ENCODE measurements around the gene GAPDH. TPM values are rescaled to one million over a fixed set of nuclear protein-coding genes. Genes with fewer than 3 reads are reported as not detected.
"Not testable (repeated sequence)": the region's sequence is repeated elsewhere in the genome, so short reads cannot be mapped to it uniquely, and the experiment has no call there.

Gene GAPDH
- total RNA-seq, 2 donors from 2014 or later: 4,687 to 5,410 TPM

DNA sequence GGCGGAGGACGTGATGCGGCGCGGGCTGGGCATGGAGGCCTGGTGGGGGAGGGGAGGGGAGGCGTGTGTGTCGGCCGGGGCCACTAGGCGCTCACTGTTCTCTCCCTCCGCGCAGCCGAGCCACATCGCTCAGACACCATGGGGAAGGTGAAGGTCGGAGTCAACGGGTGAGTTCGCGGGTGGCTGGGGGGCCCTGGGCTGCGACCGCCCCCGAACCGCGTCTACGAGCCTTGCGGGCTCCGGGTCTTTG is 303 bp downstream of the GAPDH start:
- H3K36me3 Mint-ChIP-seq: peaks cover 28% of the 10 kb centered on the region
- H3K4me3 Mint-ChIP-seq: peak overlapping the region; percentile 97
- no peaks in the 10 kb centered on the region for H3K27me3 Mint-ChIP-seq
- H3K27ac Mint-ChIP-seq: peak overlapping the region; percentile 99 to 100
- no peaks in the 10 kb centered on the region for H3K9me3 Mint-ChIP-seq
- DNase-seq (ENCODE audit: low spot score): no peak
- H3K4me1 Mint-ChIP-seq (ENCODE audit: low read depth in 2 of 2): peaks cover 47 to 57% of the 10 kb centered on the region in 2 donors
- ATAC-seq: no peak

DNA sequence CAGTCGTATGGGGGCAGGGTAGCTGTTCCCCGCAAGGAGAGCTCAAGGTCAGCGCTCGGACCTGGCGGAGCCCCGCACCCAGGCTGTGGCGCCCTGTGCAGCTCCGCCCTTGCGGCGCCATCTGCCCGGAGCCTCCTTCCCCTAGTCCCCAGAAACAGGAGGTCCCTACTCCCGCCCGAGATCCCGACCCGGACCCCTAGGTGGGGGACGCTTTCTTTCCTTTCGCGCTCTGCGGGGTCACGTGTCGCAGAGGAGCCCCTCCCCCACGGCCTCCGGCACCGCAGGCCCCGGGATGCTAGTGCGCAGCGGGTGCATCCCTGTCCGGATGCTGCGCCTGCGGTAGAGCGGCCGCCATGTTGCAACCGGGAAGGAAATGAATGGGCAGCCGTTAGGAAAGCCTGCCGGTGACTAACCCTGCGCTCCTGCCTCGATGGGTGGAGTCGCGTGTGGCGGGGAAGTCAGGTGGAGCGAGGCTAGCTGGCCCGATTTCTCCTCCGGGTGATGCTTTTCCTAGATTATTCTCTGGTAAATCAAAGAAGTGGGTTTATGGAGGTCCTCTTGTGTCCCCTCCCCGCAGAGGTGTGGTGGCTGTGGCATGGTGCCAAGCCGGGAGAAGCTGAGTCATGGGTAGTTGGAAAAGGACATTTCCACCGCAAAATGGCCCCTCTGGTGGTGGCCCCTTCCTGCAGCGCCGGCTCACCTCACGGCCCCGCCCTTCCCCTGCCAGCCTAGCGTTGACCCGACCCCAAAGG is 804 bp downstream of the GAPDH start:
- Mint-ChIP-seq H3K4me3 (peak overlapping the region; percentile 97), H3K27me3 (no peaks in the 10 kb centered on the region), H3K36me3 (peaks cover 23% of the 10 kb centered on the region), H3K27ac (peak overlapping the region; percentile 99 to 100), H3K9me3 (no peaks in the 10 kb centered on the region), H3K4me1 (ENCODE audit: low read depth in 2 of 2) (peaks cover 52 to 61% of the 10 kb centered on the region in 2 donors)
- ATAC-seq (peak; percentile 51 to 69), DNase-seq (ENCODE audit: low spot score) (peak; percentile 92)

DNA sequence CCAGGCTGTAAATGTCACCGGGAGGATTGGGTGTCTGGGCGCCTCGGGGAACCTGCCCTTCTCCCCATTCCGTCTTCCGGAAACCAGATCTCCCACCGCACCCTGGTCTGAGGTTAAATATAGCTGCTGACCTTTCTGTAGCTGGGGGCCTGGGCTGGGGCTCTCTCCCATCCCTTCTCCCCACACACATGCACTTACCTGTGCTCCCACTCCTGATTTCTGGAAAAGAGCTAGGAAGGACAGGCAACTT is 1.3 kb downstream of the GAPDH start:
- no peak for ATAC-seq

DNA sequence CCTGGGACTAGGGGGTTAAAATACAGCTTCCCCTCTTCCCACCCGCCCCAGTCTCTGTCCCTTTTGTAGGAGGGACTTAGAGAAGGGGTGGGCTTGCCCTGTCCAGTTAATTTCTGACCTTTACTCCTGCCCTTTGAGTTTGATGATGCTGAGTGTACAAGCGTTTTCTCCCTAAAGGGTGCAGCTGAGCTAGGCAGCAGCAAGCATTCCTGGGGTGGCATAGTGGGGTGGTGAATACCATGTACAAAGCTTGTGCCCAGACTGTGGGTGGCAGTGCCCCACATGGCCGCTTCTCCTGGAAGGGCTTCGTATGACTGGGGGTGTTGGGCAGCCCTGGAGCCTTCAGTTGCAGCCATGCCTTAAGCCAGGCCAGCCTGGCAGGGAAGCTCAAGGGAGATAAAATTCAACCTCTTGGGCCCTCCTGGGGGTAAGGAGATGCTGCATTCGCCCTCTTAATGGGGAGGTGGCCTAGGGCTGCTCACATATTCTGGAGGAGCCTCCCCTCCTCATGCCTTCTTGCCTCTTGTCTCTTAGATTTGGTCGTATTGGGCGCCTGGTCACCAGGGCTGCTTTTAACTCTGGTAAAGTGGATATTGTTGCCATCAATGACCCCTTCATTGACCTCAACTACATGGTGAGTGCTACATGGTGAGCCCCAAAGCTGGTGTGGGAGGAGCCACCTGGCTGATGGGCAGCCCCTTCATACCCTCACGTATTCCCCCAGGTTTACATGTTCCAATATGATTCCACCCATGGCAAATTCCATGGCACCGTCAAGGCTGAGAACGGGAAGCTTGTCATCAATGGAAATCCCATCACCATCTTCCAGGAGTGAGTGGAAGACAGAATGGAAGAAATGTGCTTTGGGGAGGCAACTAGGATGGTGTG is 1.9 kb downstream of the GAPDH start:
- Mint-ChIP-seq H3K27ac (peak overlapping the region; percentile 99 to 100), H3K4me3 (peak overlapping the region; percentile 97), H3K27me3 (no peaks in the 10 kb centered on the region), H3K9me3 (no peaks in the 10 kb centered on the region), H3K4me1 (ENCODE audit: low read depth in 2 of 2) (peaks cover 51 to 57% of the 10 kb centered on the region in 2 donors), H3K36me3 (peaks cover 12% of the 10 kb centered on the region)
- ATAC-seq (no peak), DNase-seq (ENCODE audit: low spot score) (no peak)

More for the DNA sequence above, 1.3 kb downstream of the GAPDH start:
- peak overlapping the region; percentile 97 for H3K4me3 Mint-ChIP-seq
- H3K36me3 Mint-ChIP-seq: peaks cover 18% of the 10 kb centered on the region
- H3K27me3 Mint-ChIP-seq: no peaks in the 10 kb centered on the region
- H3K4me1 Mint-ChIP-seq (ENCODE audit: low read depth in 2 of 2): peaks cover 51 to 60% of the 10 kb centered on the region in 2 donors
- DNase-seq (ENCODE audit: low spot score): no peak
- peak overlapping the region; percentile 99 to 100 for H3K27ac Mint-ChIP-seq
- H3K9me3 Mint-ChIP-seq: no peaks in the 10 kb centered on the region

DNA sequence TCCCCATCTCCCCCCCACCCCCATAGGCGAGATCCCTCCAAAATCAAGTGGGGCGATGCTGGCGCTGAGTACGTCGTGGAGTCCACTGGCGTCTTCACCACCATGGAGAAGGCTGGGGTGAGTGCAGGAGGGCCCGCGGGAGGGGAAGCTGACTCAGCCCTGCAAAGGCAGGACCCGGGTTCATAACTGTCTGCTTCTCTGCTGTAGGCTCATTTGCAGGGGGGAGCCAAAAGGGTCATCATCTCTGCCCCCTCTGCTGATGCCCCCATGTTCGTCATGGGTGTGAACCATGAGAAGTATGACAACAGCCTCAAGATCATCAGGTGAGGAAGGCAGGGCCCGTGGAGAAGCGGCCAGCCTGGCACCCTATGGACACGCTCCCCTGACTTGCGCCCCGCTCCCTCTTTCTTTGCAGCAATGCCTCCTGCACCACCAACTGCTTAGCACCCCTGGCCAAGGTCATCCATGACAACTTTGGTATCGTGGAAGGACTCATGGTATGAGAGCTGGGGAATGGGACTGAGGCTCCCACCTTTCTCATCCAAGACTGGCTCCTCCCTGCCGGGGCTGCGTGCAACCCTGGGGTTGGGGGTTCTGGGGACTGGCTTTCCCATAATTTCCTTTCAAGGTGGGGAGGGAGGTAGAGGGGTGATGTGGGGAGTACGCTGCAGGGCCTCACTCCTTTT is 2.7 kb downstream of the GAPDH start:
- no peaks in the 10 kb centered on the region for H3K9me3 Mint-ChIP-seq
- H3K36me3 Mint-ChIP-seq: peaks cover 12% of the 10 kb centered on the region
- H3K27ac Mint-ChIP-seq: peak overlapping the region; percentile 99 to 100
- H3K4me3 Mint-ChIP-seq: peak overlapping the region; percentile 97
- H3K27me3 Mint-ChIP-seq: no peaks in the 10 kb centered on the region
- no peak for ATAC-seq
- DNase-seq (ENCODE audit: low spot score): no peak
- H3K4me1 Mint-ChIP-seq (ENCODE audit: low read depth in 2 of 2): peaks cover 50 to 53% of the 10 kb centered on the region in 2 donors

DNA sequence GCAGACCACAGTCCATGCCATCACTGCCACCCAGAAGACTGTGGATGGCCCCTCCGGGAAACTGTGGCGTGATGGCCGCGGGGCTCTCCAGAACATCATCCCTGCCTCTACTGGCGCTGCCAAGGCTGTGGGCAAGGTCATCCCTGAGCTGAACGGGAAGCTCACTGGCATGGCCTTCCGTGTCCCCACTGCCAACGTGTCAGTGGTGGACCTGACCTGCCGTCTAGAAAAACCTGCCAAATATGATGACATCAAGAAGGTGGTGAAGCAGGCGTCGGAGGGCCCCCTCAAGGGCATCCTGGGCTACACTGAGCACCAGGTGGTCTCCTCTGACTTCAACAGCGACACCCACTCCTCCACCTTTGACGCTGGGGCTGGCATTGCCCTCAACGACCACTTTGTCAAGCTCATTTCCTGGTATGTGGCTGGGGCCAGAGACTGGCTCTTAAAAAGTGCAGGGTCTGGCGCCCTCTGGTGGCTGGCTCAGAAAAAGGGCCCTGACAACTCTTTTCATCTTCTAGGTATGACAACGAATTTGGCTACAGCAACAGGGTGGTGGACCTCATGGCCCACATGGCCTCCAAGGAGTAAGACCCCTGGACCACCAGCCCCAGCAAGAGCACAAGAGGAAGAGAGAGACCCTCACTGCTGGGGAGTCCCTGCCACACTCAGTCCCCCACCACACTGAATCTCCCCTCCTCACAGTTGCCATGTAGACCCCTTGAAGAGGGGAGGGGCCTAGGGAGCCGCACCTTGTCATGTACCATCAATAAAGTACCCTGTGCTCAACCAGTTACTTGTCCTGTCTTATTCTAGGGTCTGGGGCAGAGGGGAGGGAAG is 3.5 kb downstream of the GAPDH start:
- peak; percentile 81 for DNase-seq (ENCODE audit: low spot score)
- Mint-ChIP-seq H3K27ac (peak overlapping the region; percentile 89 to 100), H3K36me3 (peaks cover 12% of the 10 kb centered on the region), H3K4me3 (peak overlapping the region; percentile 97), H3K4me1 (ENCODE audit: low read depth in 2 of 2) (peaks cover 46 to 47% of the 10 kb centered on the region in 2 donors)
- not testable (repeated sequence) for ATAC-seq, H3K27me3 Mint-ChIP-seq, H3K9me3 Mint-ChIP-seq

DNA sequence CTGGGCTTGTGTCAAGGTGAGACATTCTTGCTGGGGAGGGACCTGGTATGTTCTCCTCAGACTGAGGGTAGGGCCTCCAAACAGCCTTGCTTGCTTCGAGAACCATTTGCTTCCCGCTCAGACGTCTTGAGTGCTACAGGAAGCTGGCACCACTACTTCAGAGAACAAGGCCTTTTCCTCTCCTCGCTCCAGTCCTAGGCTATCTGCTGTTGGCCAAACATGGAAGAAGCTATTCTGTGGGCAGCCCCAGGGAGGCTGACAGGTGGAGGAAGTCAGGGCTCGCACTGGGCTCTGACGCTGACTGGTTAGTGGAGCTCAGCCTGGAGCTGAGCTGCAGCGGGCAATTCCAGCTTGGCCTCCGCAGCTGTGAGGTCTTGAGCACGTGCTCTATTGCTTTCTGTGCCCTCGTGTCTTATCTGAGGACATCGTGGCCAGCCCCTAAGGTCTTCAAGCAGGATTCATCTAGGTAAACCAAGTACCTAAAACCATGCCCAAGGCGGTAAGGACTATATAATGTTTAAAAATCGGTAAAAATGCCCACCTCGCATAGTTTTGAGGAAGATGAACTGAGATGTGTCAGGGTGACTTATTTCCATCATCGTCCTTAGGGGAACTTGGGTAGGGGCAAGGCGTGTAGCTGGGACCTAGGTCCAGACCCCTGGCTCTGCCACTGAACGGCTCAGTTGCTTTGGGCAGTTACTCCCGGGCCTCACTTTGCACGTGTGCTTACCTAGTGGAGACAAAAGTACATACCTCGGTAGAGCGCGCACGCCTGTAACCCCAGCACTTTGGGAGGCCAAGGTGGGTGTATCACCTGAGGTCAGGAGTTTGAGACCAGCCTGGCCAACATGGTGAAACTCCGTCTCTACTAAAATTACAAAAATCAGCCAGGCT is 4.3 kb downstream of the GAPDH start:
- Mint-ChIP-seq H3K4me3 (peak overlapping the region; percentile 27), H3K27me3 (no peaks in the 10 kb centered on the region), H3K36me3 (peaks cover 12% of the 10 kb centered on the region), H3K4me1 (ENCODE audit: low read depth in 2 of 2) (peaks cover 40 to 43% of the 10 kb centered on the region in 2 donors), H3K9me3 (no peaks in the 10 kb centered on the region), H3K27ac (peak overlapping the region; percentile 89 to 100)
- ATAC-seq (no peak), DNase-seq (ENCODE audit: low spot score) (no peak)

DNA sequence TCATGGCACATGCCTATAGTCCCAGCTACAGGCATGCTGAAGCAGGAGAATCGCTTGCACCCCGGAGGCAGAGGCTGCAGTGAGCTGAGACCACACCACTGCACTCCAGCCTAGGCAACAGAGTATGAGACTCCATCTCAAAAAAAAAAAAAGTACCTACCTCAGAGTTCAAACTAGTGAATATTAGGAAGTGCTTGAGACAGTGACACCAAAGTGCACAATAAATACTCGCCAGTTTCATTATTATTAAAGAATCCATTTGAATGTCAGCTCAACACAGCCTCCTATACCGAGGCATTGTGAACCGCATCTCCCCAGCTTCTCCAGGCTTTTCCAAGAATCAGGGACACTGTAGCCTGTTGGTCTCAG is 5.0 kb downstream of the GAPDH start:
- peak overlapping the region; percentile 49 to 100 for H3K27ac Mint-ChIP-seq
- peak overlapping the region; percentile 15 for H3K4me3 Mint-ChIP-seq
- H3K4me1 Mint-ChIP-seq (ENCODE audit: low read depth in 2 of 2): peaks cover 35 to 39% of the 10 kb centered on the region in 2 donors
- H3K9me3 Mint-ChIP-seq: no peaks in the 10 kb centered on the region
- H3K36me3 Mint-ChIP-seq: peaks cover 12% of the 10 kb centered on the region
- DNase-seq (ENCODE audit: low spot score) (no peak), ATAC-seq (no peak)
- no peaks in the 10 kb centered on the region for H3K27me3 Mint-ChIP-seq

DNA sequence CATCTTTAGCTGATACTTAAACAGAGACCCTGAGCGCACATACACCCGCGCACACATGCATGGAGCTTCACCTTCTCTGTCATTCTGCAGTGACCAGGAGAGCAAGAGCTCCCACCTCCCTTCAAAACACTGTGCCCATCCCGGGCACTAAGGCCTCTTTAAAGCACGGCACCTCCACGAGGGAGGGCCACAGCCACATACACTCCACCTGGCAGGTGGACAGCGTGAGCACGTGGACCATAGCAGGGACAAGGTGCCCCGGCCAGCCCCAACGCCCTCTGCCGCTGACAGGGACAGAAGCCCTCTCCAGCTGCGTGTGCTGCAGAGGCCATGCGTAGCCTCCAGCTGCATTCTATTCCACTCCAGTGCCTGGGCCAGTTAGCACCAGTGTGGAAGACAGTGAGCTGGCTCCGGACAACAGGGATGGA is 5.4 kb downstream of the GAPDH start:
- no peak for DNase-seq (ENCODE audit: low spot score)
- H3K4me3 Mint-ChIP-seq: peak overlapping the region; percentile 49
- H3K27ac Mint-ChIP-seq: peak overlapping the region; percentile 49 to 100
- H3K27me3 Mint-ChIP-seq: no peaks in the 10 kb centered on the region
- no peaks in the 10 kb centered on the region for H3K9me3 Mint-ChIP-seq
- H3K36me3 Mint-ChIP-seq: peaks cover 12% of the 10 kb centered on the region
- ATAC-seq: no peak
- H3K4me1 Mint-ChIP-seq (ENCODE audit: low read depth in 2 of 2): peaks cover 35 to 39% of the 10 kb centered on the region in 2 donors

DNA sequence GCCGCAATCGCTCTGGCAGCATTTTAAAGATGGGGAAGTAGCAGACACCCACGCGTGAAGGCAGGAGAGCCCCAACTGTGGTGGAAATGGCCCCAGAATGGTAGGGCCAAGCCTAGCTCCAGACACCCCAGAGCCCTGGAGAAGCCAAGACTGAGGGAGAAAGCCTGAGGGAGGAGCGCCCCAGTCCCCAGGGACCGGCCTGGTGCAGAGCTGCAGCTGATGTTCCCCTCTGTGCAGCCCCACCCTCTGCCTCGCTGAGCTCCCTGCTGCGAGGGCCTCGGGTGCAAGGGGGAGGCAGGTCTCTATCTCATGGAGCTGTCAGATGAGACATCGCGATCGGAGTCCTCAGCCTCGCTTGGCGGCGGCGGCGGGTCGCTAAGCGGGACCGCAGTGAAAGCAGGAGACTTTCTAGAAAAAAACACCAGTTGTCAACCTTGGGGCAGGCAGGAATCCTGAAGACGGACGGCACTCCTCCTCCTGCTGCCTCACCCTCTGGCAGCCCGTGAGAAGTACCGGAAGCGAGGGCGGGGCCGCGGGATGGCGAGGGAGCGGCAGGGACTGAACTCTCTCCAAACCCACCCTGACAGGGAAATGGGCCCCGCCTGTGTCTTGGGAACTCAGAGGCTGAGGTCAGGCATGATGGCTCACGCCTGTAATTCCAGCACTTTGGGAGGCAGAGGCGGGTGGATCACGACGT is 6.0 kb downstream of the GAPDH start:
- Mint-ChIP-seq H3K27me3 (no peaks in the 10 kb centered on the region), H3K36me3 (peaks cover 12% of the 10 kb centered on the region), H3K9me3 (no peaks in the 10 kb centered on the region), H3K27ac (peak overlapping the region; percentile 49 to 100), H3K4me1 (ENCODE audit: low read depth in 2 of 2) (peaks cover 31 to 36% of the 10 kb centered on the region in 2 donors), H3K4me3 (peak overlapping the region; percentile 49)
- DNase-seq (ENCODE audit: low spot score) (peak; percentile 75), ATAC-seq (peak in 1 of 2 donors; percentile 43)

DNA sequence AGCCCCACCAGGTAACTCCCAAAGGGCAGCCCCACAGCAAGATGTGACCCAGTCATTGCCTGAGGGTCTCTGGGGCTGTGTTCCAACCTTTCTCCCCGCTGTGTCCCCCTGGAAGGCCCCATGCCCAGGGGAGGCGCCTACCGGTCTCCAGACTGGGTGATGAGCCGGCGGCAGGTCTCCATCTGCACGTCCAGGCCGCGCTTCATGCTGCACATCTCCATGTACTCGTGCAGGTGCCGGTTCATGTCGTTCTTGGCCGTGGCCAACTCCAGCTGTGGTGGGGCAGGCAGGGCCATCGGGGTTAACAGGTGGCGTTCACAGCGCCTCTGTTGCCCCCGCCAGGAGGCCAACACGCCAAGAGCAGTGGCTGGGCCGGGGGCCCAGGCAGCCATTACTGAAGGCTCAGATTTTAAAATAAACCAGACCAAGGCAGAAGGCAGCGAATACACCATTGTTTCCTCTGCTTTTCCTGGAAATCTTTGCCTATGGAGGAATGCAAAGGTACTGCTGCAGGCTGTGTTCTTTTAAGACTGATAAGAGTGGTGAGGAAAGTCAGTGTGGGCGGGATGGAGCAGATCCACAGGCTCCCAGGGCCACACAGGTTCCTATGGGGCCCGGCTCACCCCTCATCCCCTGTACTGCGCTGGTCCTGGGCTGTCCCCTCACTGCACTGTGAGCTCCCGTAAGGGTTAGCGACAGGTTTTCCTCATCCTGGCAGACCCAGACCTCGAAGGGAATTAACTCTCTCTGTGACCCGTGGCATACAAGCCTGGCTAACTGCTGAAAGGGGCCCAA is 7.3 kb downstream of the GAPDH start:
- ATAC-seq (peak in 1 of 2 donors; percentile 3), DNase-seq (ENCODE audit: low spot score) (no peak)
- no peak overlapping the region for H3K4me3 Mint-ChIP-seq
- peaks cover 23 to 32% of the 10 kb centered on the region in 2 donors for H3K4me1 Mint-ChIP-seq (ENCODE audit: low read depth in 2 of 2)
- H3K36me3 Mint-ChIP-seq: peaks cover 12% of the 10 kb centered on the region
- no peaks in the 10 kb centered on the region for H3K27me3 Mint-ChIP-seq
- peak overlapping the region in 1 of 2 donors; percentile 66 for H3K27ac Mint-ChIP-seq
- H3K9me3 Mint-ChIP-seq: no peaks in the 10 kb centered on the region

All from natural killer cell treated with Interleukin-12 subunit alpha and Interleukin-12 subunit beta and Interleukin-15 and Interleukin-18, amount 100 ng/mL, for 72 hours (primary cell).